ENCODE data around the gene GXYLT1. TPM values are rescaled to one million over a fixed set of nuclear protein-coding genes. Genes with fewer than 3 reads are reported as not detected.

The GXYLT1 gene
- total and polyA plus RNA-seq, 2 donors (not counting 3 experiments of a cell fraction or from before 2014, with no cell fraction given), result 6.8 to 23.0 TPM

GRCh38 chr12:42187799-42188198 is 43.1 kb upstream of the GXYLT1 start:
- H3K9me3 ChIP-seq (replicated peaks; ENCODE audit: control insufficient read depth, insufficient read depth, low read length), result no peaks in the 10 kb centered on the region
- FAIRE-seq (no peak), DNase-seq (ENCODE audit: low read depth, low spot score) (no peak)
- no peaks in the 10 kb centered on the region for H3K27me3 ChIP-seq (ENCODE audit: control insufficient read depth in 2 of 2, insufficient read depth in 2 of 2, low read length in 2 of 2)
- H3K79me2 ChIP-seq (ENCODE audit: control insufficient read depth, insufficient read depth, low read length), result no peaks in the 10 kb centered on the region
- H3K4me3 ChIP-seq (replicated peaks in 1 of 3; ENCODE audit: insufficient read depth in 1 of 3, low read depth in 1 of 3, low read length in 3 of 3), result no peak overlapping the region
- H3K36me3 ChIP-seq (ENCODE audit: control insufficient read depth in 2 of 2, extremely low read depth in 1 of 2, insufficient read depth in 2 of 2, low read length in 2 of 2), result peaks cover 0 to 3% of the 10 kb centered on the region in 2 experiments
- TF ChIP-seq GATA2 (IDR thresholded peaks at IDR 0.05; ENCODE audit: insufficient read depth, insufficient read length, low read depth, low read length) (no peak), MYC (IDR thresholded peaks at IDR 0.05; ENCODE audit: low read depth, low read length) (no peak), POLR2A (IDR thresholded peaks at IDR 0.05; ENCODE audit: low read depth, low read length) (no peak), JUN (IDR thresholded peaks at IDR 0.05; ENCODE audit: borderline replicate concordance, insufficient read depth, insufficient read length, low read depth) (no peak), CTCF (IDR thresholded peaks at IDR 0.05; ENCODE audit: extremely low read depth in 1 of 2, insufficient read depth in 1 of 2, low read depth in 1 of 2, low read length in 2 of 2) (no peak), MAX (IDR thresholded peaks at IDR 0.05; ENCODE audit: insufficient read depth, insufficient read length) (no peak), EZH2 (IDR thresholded peaks at IDR 0.05; ENCODE audit: borderline replicate concordance, low read depth, low read length, severe bottlenecking) (no peak), FOS (IDR thresholded peaks at IDR 0.05; ENCODE audit: borderline replicate concordance, insufficient read depth, low read length) (no peak), POLR2AphosphoS5 (IDR thresholded peaks at IDR 0.05; ENCODE audit: insufficient read depth, low read depth, low read length) (no peak)
- ChIA-PET CTCF (no interaction called here), POLR2A (no interaction called here)
- no TSS peak for BruUV-seq (replicated peaks)
- H3K9me1 ChIP-seq (replicated peaks; ENCODE audit: control insufficient read depth, extremely low read depth, insufficient read depth, low read length), result no peaks in the 10 kb centered on the region
- no peak overlapping the region for H3K4me2 ChIP-seq (ENCODE audit: insufficient read depth, low read length)
- H3K9ac ChIP-seq (replicated peaks; ENCODE audit: extremely low read depth, insufficient read depth, low read length), result no peak overlapping the region
- H3K4me1 ChIP-seq (ENCODE audit: control insufficient read depth, extremely low read depth, insufficient read depth, low read length), result no peaks in the 10 kb centered on the region
- dilution Hi-C loops (cut with MboI; ENCODE audit: extremely low pct_ligation_motif_present, low sequenced_read_pairs), result no loop called here
- H3K27ac ChIP-seq (ENCODE audit: insufficient read depth, low read depth, low read length), result no peak overlapping the region
- intact Hi-C loops (cut with micrococcal nuclease), result no loop called here
- H2AFZ ChIP-seq (ENCODE audit: low read depth, low read length), result no peak overlapping the region
- no peaks in the 10 kb centered on the region for H4K20me1 ChIP-seq (replicated peaks; ENCODE audit: control insufficient read depth, extremely low read depth, insufficient read depth, low read length)
